T-helper 1 cell treated with Interleukin-12 subunit alpha and Interleukin-12 subunit beta and Interleukin-4 antibody, amounts not matched to agents 30 μg/mL and 1 μg/mL, for 36 hours (primary cell): ENCODE measurements around the gene GLRA2.
A peak's percentile ranks its signal among the peaks of the same experiment; 100 is the strongest.

Source experiments
- H3K27ac Mint-ChIP-seq: one replicate; pipeline ENCODE4 v1.8.0; 2021; ENCODE audit warnings: mild to moderate bottlenecking, mixed read lengths
- H3K27me3 Mint-ChIP-seq: one replicate; pipeline ENCODE4 v1.8.0; 2021; ENCODE audit warnings: low read depth, mixed read lengths
- H3K36me3 Mint-ChIP-seq: one replicate; pipeline ENCODE4 v1.8.0; 2021; ENCODE audit warnings: low read depth, mixed read lengths
- H3K4me1 Mint-ChIP-seq: one replicate; pipeline ENCODE4 v1.8.0; 2021; ENCODE audit warnings: low read depth, mixed read lengths
- H3K4me3 Mint-ChIP-seq: one replicate; pipeline ENCODE4 v1.8.0; 2021; ENCODE audit warnings: mild to moderate bottlenecking, moderate library complexity, mixed read lengths
- H3K9me3 Mint-ChIP-seq: one replicate; pipeline ENCODE4 v1.8.0; 2021; ENCODE audit warnings: mixed read lengths

The GLRA2 gene

GRCh38 chrX:14529290-14529989, at the start of gene GLRA2:
Gene GLRA2, plus strand, starts transcription at chrX:14529536. Its CDS starts 522 bp downstream, at chrX:14530058.
- Mint-ChIP-seq H3K4me3 (no peak within 1 kb of the TSS), H3K27me3 (peaks cover 3% of the 10 kb centered on the region), H3K27ac (no peak within 1 kb of the TSS), H3K9me3 (no peaks in the 10 kb centered on the region), H3K4me1 (peaks cover 2% of the 10 kb centered on the region), H3K36me3 (no peaks in the 10 kb centered on the region)

- Mint-ChIP-seq H3K9me3 (no peaks in the 10 kb centered on the region), H3K4me1 (no peaks in the 10 kb centered on the region), H3K4me3 (no peak overlapping the region), H3K27me3 (no peaks in the 10 kb centered on the region), H3K27ac (no peak overlapping the region), H3K36me3 (no peaks in the 10 kb centered on the region)
Observed at GRCh38 chrX:14489437-14489836, 39.9 kb upstream of the GLRA2 start.

GRCh38 chrX:14491689-14492088, 37.6 kb upstream of the GLRA2 start:
- peaks cover 5% of the 10 kb centered on the region for H3K4me1 Mint-ChIP-seq
- no peak overlapping the region for H3K27ac Mint-ChIP-seq
- no peak overlapping the region for H3K4me3 Mint-ChIP-seq
- H3K36me3 Mint-ChIP-seq = no peaks in the 10 kb centered on the region
- H3K9me3 Mint-ChIP-seq = no peaks in the 10 kb centered on the region
- no peaks in the 10 kb centered on the region for H3K27me3 Mint-ChIP-seq

- H3K9me3 Mint-ChIP-seq = no peaks in the 10 kb centered on the region
- no peaks in the 10 kb centered on the region for H3K36me3 Mint-ChIP-seq
- peak overlapping the region; percentile 79 for H3K4me3 Mint-ChIP-seq
- H3K4me1 Mint-ChIP-seq = peaks cover 16% of the 10 kb centered on the region
- H3K27ac Mint-ChIP-seq = peak overlapping the region; percentile 86
- peaks cover 4% of the 10 kb centered on the region for H3K27me3 Mint-ChIP-seq
Observed at GRCh38 chrX:14496674-14497073, 32.7 kb upstream of the GLRA2 start.

GRCh38 chrX:14497184-14497666, 32.1 kb upstream of the GLRA2 start:
- H3K27ac Mint-ChIP-seq = peak overlapping the region; percentile 86

GRCh38 chrX:14501327-14501726, 28.0 kb upstream of the GLRA2 start:
- no peaks in the 10 kb centered on the region for H3K9me3 Mint-ChIP-seq
- peaks cover 4% of the 10 kb centered on the region for H3K27me3 Mint-ChIP-seq
- H3K27ac Mint-ChIP-seq = no peak overlapping the region
- no peaks in the 10 kb centered on the region for H3K36me3 Mint-ChIP-seq
- peaks cover 13% of the 10 kb centered on the region for H3K4me1 Mint-ChIP-seq
- H3K4me3 Mint-ChIP-seq = no peak overlapping the region

More at GRCh38 chrX:14497184-14497666, 32.1 kb upstream of the GLRA2 start:
- Mint-ChIP-seq H3K4me3 (peak overlapping the region; percentile 79), H3K9me3 (no peaks in the 10 kb centered on the region), H3K4me1 (peaks cover 16% of the 10 kb centered on the region), H3K36me3 (no peaks in the 10 kb centered on the region), H3K27me3 (peaks cover 4% of the 10 kb centered on the region)

- no peaks in the 10 kb centered on the region for H3K36me3 Mint-ChIP-seq
- peaks cover 4% of the 10 kb centered on the region for H3K27me3 Mint-ChIP-seq
- H3K4me1 Mint-ChIP-seq = no peaks in the 10 kb centered on the region
- no peak overlapping the region for H3K4me3 Mint-ChIP-seq
- H3K9me3 Mint-ChIP-seq = no peaks in the 10 kb centered on the region
- no peak overlapping the region for H3K27ac Mint-ChIP-seq
Observed at GRCh38 chrX:14504960-14505538, 24.3 kb upstream of the GLRA2 start.

- Mint-ChIP-seq H3K4me3 (no peak overlapping the region), H3K9me3 (no peaks in the 10 kb centered on the region), H3K36me3 (no peaks in the 10 kb centered on the region), H3K27me3 (peaks cover 4% of the 10 kb centered on the region), H3K4me1 (no peaks in the 10 kb centered on the region), H3K27ac (no peak overlapping the region)
Observed at GRCh38 chrX:14505648-14506047, 23.7 kb upstream of the GLRA2 start.

- no peaks in the 10 kb centered on the region for H3K27me3 Mint-ChIP-seq
- H3K27ac Mint-ChIP-seq = no peak overlapping the region
- H3K4me3 Mint-ChIP-seq = no peak overlapping the region
- no peaks in the 10 kb centered on the region for H3K4me1 Mint-ChIP-seq
- no peaks in the 10 kb centered on the region for H3K36me3 Mint-ChIP-seq
- H3K9me3 Mint-ChIP-seq = no peaks in the 10 kb centered on the region
Observed at GRCh38 chrX:14506866-14507265, 22.5 kb upstream of the GLRA2 start.

GRCh38 chrX:14508025-14508690, 21.2 kb upstream of the GLRA2 start:
- H3K27me3 Mint-ChIP-seq = no peaks in the 10 kb centered on the region
- no peaks in the 10 kb centered on the region for H3K4me1 Mint-ChIP-seq
- H3K9me3 Mint-ChIP-seq = no peaks in the 10 kb centered on the region
- no peak overlapping the region for H3K4me3 Mint-ChIP-seq
- H3K36me3 Mint-ChIP-seq = no peaks in the 10 kb centered on the region
- no peak overlapping the region for H3K27ac Mint-ChIP-seq

GRCh38 chrX:14509325-14510057, 19.8 kb upstream of the GLRA2 start:
- H3K27ac Mint-ChIP-seq = no peak overlapping the region
- H3K4me3 Mint-ChIP-seq = no peak overlapping the region
- no peaks in the 10 kb centered on the region for H3K9me3 Mint-ChIP-seq
- no peaks in the 10 kb centered on the region for H3K27me3 Mint-ChIP-seq
- no peaks in the 10 kb centered on the region for H3K36me3 Mint-ChIP-seq
- no peaks in the 10 kb centered on the region for H3K4me1 Mint-ChIP-seq

GRCh38 chrX:14528629-14529289, 577 bp upstream of the GLRA2 start:
- Mint-ChIP-seq H3K27ac (no peak overlapping the region), H3K4me3 (no peak overlapping the region), H3K27me3 (peaks cover 3% of the 10 kb centered on the region), H3K9me3 (no peaks in the 10 kb centered on the region), H3K4me1 (peaks cover 2% of the 10 kb centered on the region), H3K36me3 (no peaks in the 10 kb centered on the region)

- no peak overlapping the region for H3K4me3 Mint-ChIP-seq
- no peaks in the 10 kb centered on the region for H3K9me3 Mint-ChIP-seq
- H3K36me3 Mint-ChIP-seq = no peaks in the 10 kb centered on the region
- peaks cover 3% of the 10 kb centered on the region for H3K27me3 Mint-ChIP-seq
- peaks cover 2% of the 10 kb centered on the region for H3K4me1 Mint-ChIP-seq
- no peak overlapping the region for H3K27ac Mint-ChIP-seq
Observed at GRCh38 chrX:14533867-14534266, 4.5 kb downstream of the GLRA2 start.

- H3K4me3 Mint-ChIP-seq = no peak overlapping the region
- H3K4me1 Mint-ChIP-seq = no peaks in the 10 kb centered on the region
- no peaks in the 10 kb centered on the region for H3K27me3 Mint-ChIP-seq
- H3K36me3 Mint-ChIP-seq = no peaks in the 10 kb centered on the region
- no peaks in the 10 kb centered on the region for H3K9me3 Mint-ChIP-seq
- H3K27ac Mint-ChIP-seq = no peak overlapping the region
Observed at GRCh38 chrX:14546190-14546589, 16.9 kb downstream of the GLRA2 start.
